GM19035 (cell line): ENCODE results near the gene PLEKHG2.
A peak's percentile ranks its signal among the peaks of the same experiment; 100 is the strongest.

Experiments used
- ATAC-seq: cut with Tn5 transposase; IDR thresholded peaks from one replicate; pipeline ENCODE4 v1.9.1; 2021; ENCODE audit not compliant: unreplicated experiment

Gene PLEKHG2

GRCh38 chr19:39382991-39383828, 29.3 kb upstream of the PLEKHG2 start:
- no peak for ATAC-seq

- ATAC-seq, result no peak
These were observed 27.5 kb upstream of the PLEKHG2 start for GRCh38 chr19:39384839-39385568.

DNA sequence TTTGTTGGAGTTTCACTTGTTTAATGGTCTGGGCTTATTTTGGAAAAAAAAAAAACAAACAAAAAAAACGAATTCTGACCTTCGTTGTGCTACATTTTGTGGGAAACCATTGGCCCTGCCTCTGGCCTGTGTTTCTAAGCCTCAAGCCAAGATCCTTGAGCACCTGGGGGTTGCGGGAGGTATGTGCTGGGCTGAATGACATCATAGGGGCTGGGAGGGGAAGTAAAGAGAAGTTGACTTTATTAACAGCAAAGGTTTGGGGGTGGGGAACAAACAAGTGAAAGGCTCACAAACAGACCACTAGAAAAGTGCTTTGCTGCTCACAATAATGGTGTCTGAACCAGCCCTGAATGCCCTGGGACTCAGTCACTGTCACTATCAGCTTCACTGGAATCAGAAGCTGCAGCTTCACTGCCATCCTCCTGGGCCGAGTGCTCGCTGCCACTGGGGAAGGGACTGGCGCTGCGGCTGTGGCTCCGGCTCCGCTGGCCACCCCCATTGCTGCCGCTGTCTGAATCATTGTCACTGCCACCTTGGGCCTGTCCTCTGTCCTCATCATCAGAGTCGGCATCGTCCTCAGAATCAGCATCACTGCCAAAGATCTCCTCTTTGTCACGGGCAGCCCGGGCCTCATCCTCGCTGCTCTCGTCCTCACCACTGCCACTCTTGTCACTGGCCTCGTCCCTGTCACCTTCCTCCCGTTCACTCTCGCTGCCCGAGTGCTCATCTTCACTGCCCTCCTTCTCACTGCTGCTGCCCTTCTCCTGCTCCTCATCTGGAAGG, 26.6 kb upstream of the PLEKHG2 start:
- ATAC-seq, result no peak

DNA sequence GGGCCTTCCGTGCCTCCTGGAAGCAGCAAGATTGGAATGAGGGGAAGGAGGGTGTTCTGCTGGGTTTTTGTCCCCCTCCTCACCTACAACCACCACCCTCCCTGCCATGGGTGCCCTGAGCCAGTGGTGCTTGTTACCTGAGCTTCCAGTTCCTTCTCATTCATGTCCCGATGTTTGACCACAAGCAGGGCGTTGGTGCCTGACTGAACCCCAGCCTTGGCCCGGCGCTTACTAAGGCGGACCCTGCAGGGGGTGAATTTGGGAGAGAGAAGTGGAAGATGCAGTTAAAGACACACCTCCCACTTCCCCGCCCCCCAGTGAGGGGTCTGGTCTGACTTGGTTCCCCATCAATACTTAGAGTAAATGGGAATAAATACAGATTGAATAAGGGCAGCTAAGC, 25.9 kb upstream of the PLEKHG2 start:
- no peak for ATAC-seq

GRCh38 chr19:39388657-39389056, 23.8 kb upstream of the PLEKHG2 start:
- ATAC-seq, result no peak

DNA sequence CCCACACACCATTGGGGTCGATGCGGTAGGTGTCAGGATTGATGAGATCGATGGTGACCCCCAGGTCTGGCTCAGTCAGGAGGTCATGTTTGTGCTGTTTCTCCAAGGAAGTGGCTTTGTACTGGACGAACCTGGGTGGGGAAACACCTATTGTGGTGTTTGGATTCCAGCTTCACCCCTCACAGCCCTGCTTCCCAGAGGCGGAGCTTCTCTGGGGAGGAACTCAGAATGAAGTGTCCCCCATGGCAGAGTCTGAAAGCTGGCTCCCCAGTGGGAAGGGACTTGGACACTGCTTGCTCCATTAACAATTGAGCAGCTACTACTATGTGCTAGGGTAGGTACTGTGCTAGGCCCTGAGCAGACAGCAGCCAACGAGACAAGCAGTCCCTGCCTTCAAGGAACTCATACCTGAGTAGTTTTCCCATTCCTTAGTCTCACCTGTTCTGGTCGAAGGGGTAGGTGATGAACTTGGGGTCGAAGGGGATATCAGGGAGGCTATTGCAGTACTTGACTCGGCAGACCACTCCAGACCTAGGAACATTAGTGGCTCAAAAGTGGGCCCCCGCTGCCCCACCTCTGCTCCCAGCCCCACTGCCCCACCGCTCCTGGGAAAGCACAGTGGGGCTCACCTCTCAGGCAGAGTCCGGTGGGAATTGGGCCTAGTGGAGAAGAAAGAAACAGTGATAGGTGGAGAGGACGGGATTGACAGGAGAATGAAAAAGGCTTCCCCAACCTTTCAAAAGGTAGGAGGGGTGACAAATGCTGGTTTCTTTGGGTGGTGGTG, 22.6 kb upstream of the PLEKHG2 start:
- ATAC-seq, result no peak

DNA sequence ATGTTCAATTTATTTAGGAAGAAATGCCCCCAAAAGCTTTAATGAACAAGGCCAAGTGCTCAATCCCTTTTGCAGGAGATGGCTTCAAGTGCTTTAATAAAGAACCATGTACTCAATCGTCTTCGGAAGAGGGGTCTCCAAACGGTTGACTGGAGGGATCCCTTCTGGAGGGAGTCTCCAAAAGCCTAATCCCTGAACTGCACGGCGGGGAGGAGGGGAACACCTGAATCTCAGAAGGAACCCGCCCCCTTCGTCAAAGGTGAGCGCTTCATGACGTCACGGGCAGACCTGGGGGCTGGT, 22.1 kb upstream of the PLEKHG2 start:
- no peak for ATAC-seq

- ATAC-seq, result peak; percentile 93
These were observed 21.6 kb upstream of the PLEKHG2 start, which contains the start of the genes MED29 and PAF1 for GRCh38 chr19:39390751-39391437. TSS of gene MED29 (plus strand) at chr19:39391378. CDS start at chr19:39391423, 45 bp downstream. TSS of gene PAF1 (minus strand) at chr19:39391106. CDS start at chr19:39390864, 242 bp downstream.

DNA sequence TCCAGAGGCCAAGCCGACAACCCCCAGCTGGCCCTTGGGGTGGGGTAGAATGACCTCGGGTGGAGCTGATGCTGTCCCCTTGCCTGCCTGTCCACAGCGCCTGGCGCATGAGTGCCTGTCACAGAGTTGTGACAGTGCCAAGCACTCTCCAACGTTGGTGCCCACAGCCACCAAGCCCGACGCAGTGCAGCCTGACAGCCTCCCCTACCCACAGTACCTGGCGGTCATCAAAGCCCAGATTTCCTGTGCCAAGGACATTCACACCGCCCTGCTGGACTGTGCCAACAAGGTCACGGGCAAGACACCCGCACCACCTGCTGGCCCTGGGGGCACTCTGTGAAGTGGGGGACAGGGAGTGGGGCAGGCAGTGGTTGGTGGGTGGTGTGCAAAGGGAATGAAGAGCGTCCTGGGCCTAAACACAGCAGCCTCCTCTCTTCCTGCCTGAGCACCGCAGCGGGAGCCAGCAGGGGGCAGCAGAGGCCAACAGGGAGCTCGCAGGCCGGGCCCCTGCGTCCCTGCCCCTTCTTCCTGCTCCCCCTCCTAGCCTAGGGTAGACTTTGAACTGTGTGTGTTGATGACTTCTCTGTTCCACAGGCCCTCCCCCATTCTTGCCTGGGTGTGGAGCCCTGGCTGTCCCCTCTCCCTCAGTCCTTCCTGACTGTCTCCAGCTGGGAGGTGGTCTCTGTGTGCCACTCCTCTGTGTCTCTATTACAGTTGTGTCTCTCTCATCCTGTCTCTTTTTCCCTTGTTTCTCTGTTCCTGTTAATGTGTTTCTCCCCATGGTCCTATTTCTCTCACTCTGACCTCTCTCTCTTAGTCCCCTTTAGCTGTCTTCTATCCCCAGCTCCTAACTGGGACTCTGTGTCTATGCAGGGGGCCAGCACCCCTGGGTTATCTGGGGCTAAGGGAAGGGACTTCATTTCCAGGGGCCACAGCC, 14.8 kb upstream of the PLEKHG2 start:
- no peak for ATAC-seq

DNA sequence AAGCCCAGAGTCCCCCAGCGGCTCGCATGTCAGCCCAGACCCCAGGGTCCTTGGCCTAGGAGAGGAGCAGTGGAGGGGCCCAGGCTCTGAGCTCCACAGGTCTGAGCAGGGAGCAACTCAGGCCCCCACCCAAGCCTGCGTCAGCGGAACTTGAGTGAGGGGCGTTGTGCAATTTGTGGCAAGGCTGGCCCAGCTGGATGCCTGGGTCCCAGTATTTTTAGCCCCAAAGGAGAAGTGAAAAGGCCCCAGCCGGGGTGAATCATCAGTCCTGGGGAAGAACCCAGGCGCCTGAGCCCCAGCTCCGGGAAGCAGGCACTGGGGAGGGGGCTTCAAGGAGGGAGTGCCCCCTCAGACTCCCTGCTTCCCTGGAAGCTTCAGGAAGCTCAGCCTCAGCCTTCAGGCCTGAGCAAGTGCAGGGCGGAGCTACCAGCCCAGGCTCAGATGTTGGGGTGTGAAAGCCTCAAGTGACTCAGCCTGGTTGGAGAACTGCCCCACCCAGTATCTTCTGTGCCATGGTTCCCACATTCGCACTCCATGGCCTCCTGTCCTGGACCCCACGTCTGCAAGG, 14.1 kb upstream of the PLEKHG2 start:
- ATAC-seq, result no peak

DNA sequence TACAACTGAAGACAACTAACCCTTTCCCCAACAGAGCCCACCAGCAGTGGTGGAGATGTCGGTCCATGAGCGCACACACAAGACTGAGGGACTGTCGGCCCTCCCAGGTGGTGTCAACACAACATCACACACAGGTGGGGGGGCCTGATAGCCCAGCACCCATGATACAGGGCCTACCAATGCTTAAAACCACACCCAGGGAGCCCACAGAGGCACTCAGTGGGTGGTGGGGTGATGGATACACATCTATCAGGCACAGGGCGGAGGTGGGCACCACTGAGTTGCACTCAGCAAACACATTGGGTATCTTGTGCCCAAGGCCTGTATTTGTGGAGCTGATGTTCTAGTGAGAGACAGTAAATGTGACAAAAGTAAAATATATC, 12.8 kb upstream of the PLEKHG2 start:
- no peak for ATAC-seq

DNA sequence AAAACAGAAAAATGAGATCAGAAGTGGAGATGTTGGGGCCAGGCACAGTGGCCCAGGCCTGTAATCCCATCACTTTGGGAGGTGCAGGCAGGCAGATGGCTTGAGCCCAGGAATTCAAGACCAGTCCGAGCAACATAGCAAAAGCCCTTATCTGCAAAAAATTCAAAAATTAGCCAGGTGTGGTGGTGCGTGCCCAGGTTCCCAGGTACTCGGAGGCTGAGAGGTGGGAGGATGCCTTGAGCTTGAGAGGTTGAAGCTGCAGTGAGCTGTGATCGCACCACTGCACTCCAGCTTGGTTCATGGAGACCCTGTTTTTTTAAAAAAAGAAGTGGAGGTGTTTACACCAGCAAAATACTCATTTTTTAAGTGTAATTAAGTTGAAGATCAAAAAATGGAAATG, 12.4 kb upstream of the PLEKHG2 start:
- ATAC-seq, result no peak

GRCh38 chr19:39401070-39401548, 11.4 kb upstream of the PLEKHG2 start:
- no peak for ATAC-seq

- ATAC-seq, result no peak
These were observed 10.7 kb upstream of the PLEKHG2 start for GRCh38 chr19:39401549-39402345.

GRCh38 chr19:39402346-39403300, 9.8 kb upstream of the PLEKHG2 start:
- ATAC-seq, result peak; percentile 34
